Mesenchymal stem cell (in vitro differentiated cells and primary cell): ENCODE measurements around the gene ACVR1C.

Experiments
- DNase-seq: peaks from one replicate; pipeline ENCODE4 v3.0.0-alpha.2; 2013
- H2AFZ ChIP-seq: one replicate; pipeline ENCODE4 v1.6.1; 2013; ENCODE audit warnings: low read depth, mild to moderate bottlenecking, control low read depth, inconsistent platforms, low read length, moderate library complexity
- H2AK5ac ChIP-seq: 2 replicates; pipeline ENCODE4 v1.6.1; 2013; ENCODE audit warnings: low read length, moderate library complexity, mild to moderate bottlenecking, inconsistent platforms; ENCODE audit not compliant: severe bottlenecking
- H2BK120ac ChIP-seq: one replicate; pipeline ENCODE4 v1.6.1; 2013; ENCODE audit warnings: low read depth, mild to moderate bottlenecking, inconsistent platforms, low read length, moderate library complexity
- H2BK12ac ChIP-seq, 2 experiments: one replicate each; pipeline ENCODE4 v1.6.1; 2013; ENCODE audit warnings: inconsistent platforms in 2 of 2, low read length in 2 of 2, mild to moderate bottlenecking in 2 of 2, moderate library complexity in 2 of 2, control low read depth in 1 of 2
- H2BK15ac ChIP-seq: one replicate; pipeline ENCODE4 v1.6.1; 2013; ENCODE audit warnings: mild to moderate bottlenecking, low read depth, inconsistent platforms; ENCODE audit not compliant: poor library complexity, severe bottlenecking
- H2BK5ac ChIP-seq: 2 replicates; pipeline ENCODE4 v1.6.1; 2013; ENCODE audit warnings: low read depth, mild to moderate bottlenecking, low read length, control low read depth, inconsistent platforms; ENCODE audit not compliant: poor library complexity, severe bottlenecking
- H3K14ac ChIP-seq, 2 experiments: one replicate each; pipeline ENCODE4 v1.6.1; 2013; ENCODE audit warnings: inconsistent platforms in 2 of 2, low read length in 2 of 2, control low read depth in 1 of 2, mild to moderate bottlenecking in 1 of 2, moderate library complexity in 1 of 2
- H3K18ac ChIP-seq, 2 experiments: one replicate each; pipeline ENCODE4 v1.6.1; 2013; ENCODE audit warnings: inconsistent platforms in 2 of 2, low read length in 2 of 2, control low read depth in 1 of 2, low read depth in 1 of 2, mild to moderate bottlenecking in 1 of 2
- H3K23ac ChIP-seq, 2 experiments: one replicate each; pipeline ENCODE4 v1.6.1; 2013; ENCODE audit warnings: inconsistent platforms in 2 of 2, low read length in 2 of 2, mild to moderate bottlenecking in 2 of 2, moderate library complexity in 2 of 2, control low read depth in 1 of 2
- H3K27ac ChIP-seq: 2 replicates; pipeline ENCODE4 v1.5.1; 2013; ENCODE audit warnings: mild to moderate bottlenecking, moderate library complexity, low read length, control low read depth, inconsistent platforms; ENCODE audit not compliant: poor library complexity, severe bottlenecking
- H3K27me3 ChIP-seq, 2 experiments: 2 replicates each; pipeline versions ENCODE4 v1.6.1 to v1.7.0; 2013; ENCODE audit warnings: low read length in 2 of 2, mild to moderate bottlenecking in 2 of 2, moderate library complexity in 2 of 2, control low read depth in 1 of 2, inconsistent platforms in 1 of 2; ENCODE audit not compliant: control insufficient read depth in 1 of 2, insufficient read depth in 1 of 2
- H3K36me3 ChIP-seq, 2 experiments: 2 replicates each; pipeline versions ENCODE4 v1.6.1 to v1.7.0; 2013; ENCODE audit warnings: low read length in 2 of 2, control low read depth in 1 of 2, inconsistent platforms in 1 of 2, low read depth in 1 of 2, mild to moderate bottlenecking in 1 of 2; ENCODE audit not compliant: insufficient read depth in 2 of 2, control insufficient read depth in 1 of 2
- H3K4ac ChIP-seq, 2 experiments: one replicate each; pipeline ENCODE4 v1.6.1; 2013; ENCODE audit warnings: inconsistent platforms in 2 of 2, low read length in 2 of 2, mild to moderate bottlenecking in 2 of 2, moderate library complexity in 2 of 2, control low read depth in 1 of 2, low read depth in 1 of 2
- H3K4me1 ChIP-seq: 2 replicates; pipeline ENCODE4 v1.6.1; 2013; ENCODE audit warnings: low read depth, low read length, control low read depth; ENCODE audit not compliant: control insufficient read depth, insufficient read depth
- H3K4me2 ChIP-seq: 2 replicates; pipeline ENCODE4 v1.6.1; 2013; ENCODE audit warnings: low read length, mild to moderate bottlenecking, inconsistent platforms; ENCODE audit not compliant: poor library complexity, severe bottlenecking
- H3K4me3 ChIP-seq, 2 experiments: 2 replicates each; pipeline versions ENCODE4 v1.5.1 to v1.7.0; 2013; ENCODE audit warnings: low read length in 2 of 2, mild to moderate bottlenecking in 2 of 2, control low read depth in 1 of 2, low read depth in 1 of 2; ENCODE audit not compliant: insufficient read depth in 1 of 2
- H3K79me1 ChIP-seq: replicated peaks from 2 replicates; pipeline ENCODE4 v1.6.1; 2013; ENCODE audit warnings: mild to moderate bottlenecking, control low read depth, low read length, inconsistent platforms; ENCODE audit not compliant: poor library complexity, severe bottlenecking
- H3K9ac ChIP-seq: 2 replicates; pipeline ENCODE4 v1.7.0; 2013; ENCODE audit warnings: mild to moderate bottlenecking, low read length, moderate library complexity
- H3K9me3 ChIP-seq: 2 replicates; pipeline ENCODE4 v1.7.0; 2013; ENCODE audit warnings: mild to moderate bottlenecking, low read length; ENCODE audit not compliant: control insufficient read depth
- H4K8ac ChIP-seq: one replicate; pipeline ENCODE4 v1.6.1; 2013; ENCODE audit warnings: inconsistent platforms, mild to moderate bottlenecking, low read length, moderate library complexity
- H4K91ac ChIP-seq: one replicate; pipeline ENCODE4 v1.6.1; 2013; ENCODE audit warnings: mild to moderate bottlenecking, low read length, inconsistent platforms
- WGBS: methylation state at CpG from one replicate; pipeline ENCODE4 v1.1.7; 2013; ENCODE audit warnings: mixed read lengths; 5-methylcytosine and 5-hydroxymethylcytosine counted together

The ACVR1C gene

DNA sequence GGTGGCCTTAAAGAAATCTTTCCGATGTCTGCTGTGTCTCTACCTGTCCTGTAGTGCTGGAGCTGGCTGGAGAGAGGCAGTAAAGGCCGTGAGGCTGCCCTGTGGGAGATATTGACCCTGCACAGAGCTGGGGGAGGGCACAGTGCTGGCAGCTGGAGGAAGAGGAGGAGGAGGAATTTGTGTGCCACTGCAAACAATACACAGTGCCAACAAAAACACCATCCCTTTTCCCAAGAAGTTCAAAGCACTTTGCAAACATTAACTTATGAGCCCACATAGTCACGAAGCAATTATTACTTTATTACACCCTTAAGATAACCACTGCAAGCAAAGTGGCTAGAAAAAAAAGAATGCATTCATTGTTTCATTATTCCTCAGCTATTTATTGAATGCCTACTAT lies 139.8 kb downstream of the ACVR1C start:
- Histone ChIP-seq H2BK120ac (no peak overlapping the region), H3K27ac (peak overlapping the region; percentile 69), H3K36me3 (no peaks in the 10 kb centered on the region), H4K91ac (no peak overlapping the region), H2AK5ac (no peak overlapping the region), H3K18ac (peak overlapping the region in 1 of 2 experiments; percentile 50), H2BK15ac (no peak overlapping the region), H3K4me3 (peak overlapping the region in 1 of 2 experiments; percentile 34), H3K4me2 (peak overlapping the region; percentile 51), H3K4me1 (peaks cover 5% of the 10 kb centered on the region), H2AFZ (no peak overlapping the region), H4K8ac (no peak overlapping the region), H3K9me3 (no peaks in the 10 kb centered on the region), H3K4ac (no peak overlapping the region), H3K14ac (no peak overlapping the region), H3K79me1 (no peaks in the 10 kb centered on the region), H2BK12ac (no peak overlapping the region), H3K9ac (no peak overlapping the region), H3K23ac (no peak overlapping the region), H3K27me3 (no peaks in the 10 kb centered on the region), H2BK5ac (no peak overlapping the region)
- 88% methylated on average over 2 of the region's 3 CpGs for WGBS
- DNase-seq = no peak

DNA sequence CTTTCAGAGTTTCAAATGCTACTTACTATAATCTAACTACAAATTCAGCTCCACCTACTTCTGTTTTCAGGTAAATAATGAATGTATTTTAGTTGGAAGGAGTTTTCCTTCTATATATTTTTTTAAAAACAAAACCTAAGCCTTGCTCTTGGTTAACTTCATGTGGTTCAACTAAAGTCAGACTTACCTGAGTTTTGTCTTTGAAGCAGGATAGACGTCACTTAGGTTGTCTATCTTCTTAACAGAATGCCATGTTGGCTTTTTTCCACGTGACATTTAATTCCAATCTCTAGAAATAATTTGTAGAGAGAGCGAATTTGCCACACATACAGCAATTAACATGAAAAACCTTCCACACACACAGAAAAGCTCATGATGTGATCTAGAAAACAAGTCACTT lies 140.9 kb downstream of the ACVR1C start:
- H2BK15ac ChIP-seq = no peak overlapping the region
- H3K23ac ChIP-seq = no peak overlapping the region
- H2AFZ ChIP-seq = no peak overlapping the region
- H3K4me3 ChIP-seq = no peak overlapping the region
- H3K4me1 ChIP-seq = peaks cover 5% of the 10 kb centered on the region
- no peak overlapping the region for H2AK5ac ChIP-seq
- no peak overlapping the region for H3K4ac ChIP-seq
- no peak overlapping the region for H3K4me2 ChIP-seq
- no peaks in the 10 kb centered on the region for H3K79me1 ChIP-seq
- H3K18ac ChIP-seq = no peak overlapping the region
- H3K27ac ChIP-seq = no peak overlapping the region
- no peak overlapping the region for H2BK120ac ChIP-seq
- H3K9me3 ChIP-seq = no peaks in the 10 kb centered on the region
- H4K8ac ChIP-seq = no peak overlapping the region
- no peak overlapping the region for H3K9ac ChIP-seq
- H3K14ac ChIP-seq = no peak overlapping the region
- DNase-seq = no peak
- no peak overlapping the region for H4K91ac ChIP-seq
- 92% methylated on average over 3 of the region's 3 CpGs for WGBS
- no peaks in the 10 kb centered on the region for H3K27me3 ChIP-seq
- H2BK5ac ChIP-seq = no peak overlapping the region
- no peak overlapping the region for H2BK12ac ChIP-seq
- H3K36me3 ChIP-seq = no peaks in the 10 kb centered on the region

DNA sequence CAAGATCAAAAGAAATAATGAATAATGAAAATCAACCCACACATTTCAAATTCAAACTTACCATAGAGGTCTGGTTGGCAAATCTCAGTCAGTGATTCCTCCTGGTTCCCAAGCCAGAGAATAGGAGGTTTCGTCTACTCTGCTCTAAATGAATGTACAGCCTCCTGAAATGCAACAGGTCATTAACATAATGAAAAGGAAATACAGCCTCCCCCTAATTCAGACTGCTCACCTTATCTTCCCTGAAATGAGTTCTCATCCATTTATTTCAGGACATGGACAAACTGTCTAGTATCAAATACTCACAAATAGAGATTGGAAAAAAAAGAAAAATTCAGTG lies 141.4 kb downstream of the ACVR1C start:
- Histone ChIP-seq H3K27ac (no peak overlapping the region), H3K27me3 (no peaks in the 10 kb centered on the region), H2AK5ac (no peak overlapping the region), H3K9me3 (no peaks in the 10 kb centered on the region), H2BK120ac (no peak overlapping the region), H4K8ac (no peak overlapping the region), H2AFZ (no peak overlapping the region), H3K4me2 (no peak overlapping the region), H3K79me1 (no peaks in the 10 kb centered on the region), H3K18ac (no peak overlapping the region), H3K23ac (no peak overlapping the region), H4K91ac (no peak overlapping the region), H3K4me1 (peaks cover 5% of the 10 kb centered on the region), H3K14ac (no peak overlapping the region), H2BK15ac (no peak overlapping the region), H3K9ac (no peak overlapping the region), H3K4ac (no peak overlapping the region), H2BK12ac (no peak overlapping the region), H3K4me3 (no peak overlapping the region), H2BK5ac (no peak overlapping the region), H3K36me3 (no peaks in the 10 kb centered on the region)
- WGBS = 94% methylated on average over 1 of the region's 1 CpG
- DNase-seq = no peak

DNA sequence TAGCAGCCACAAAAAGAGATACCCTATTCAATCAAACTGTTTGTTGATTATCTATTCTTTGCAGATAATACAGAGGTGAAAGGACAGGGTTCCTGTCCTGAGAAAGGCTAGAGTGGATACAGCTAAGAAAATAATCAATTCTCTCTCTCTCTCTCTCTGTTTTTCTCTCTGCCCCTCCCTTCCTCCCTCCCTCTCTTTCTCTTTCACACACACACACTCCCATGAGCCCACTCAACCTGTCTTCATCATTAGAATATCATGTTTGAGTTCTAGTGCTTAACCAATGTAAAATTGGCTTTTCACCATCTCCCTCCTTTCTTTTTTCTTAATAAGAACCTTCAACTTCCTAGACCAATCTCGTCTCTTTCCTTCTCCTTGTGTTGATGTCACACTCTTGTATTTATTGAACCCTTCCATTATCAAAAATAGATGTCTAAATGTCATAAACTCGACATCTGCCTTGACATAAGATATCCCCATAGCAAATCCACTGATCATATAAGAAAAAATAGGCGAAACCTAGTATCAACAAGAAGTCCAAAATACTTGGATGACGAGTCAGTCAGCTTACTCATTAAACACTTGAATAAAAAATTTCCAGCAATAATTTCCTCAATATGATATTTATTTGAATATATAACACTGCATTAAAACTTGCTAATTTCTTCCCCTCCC lies 141.9 kb downstream of the ACVR1C start:
- H3K36me3 ChIP-seq = no peaks in the 10 kb centered on the region
- H3K4ac ChIP-seq = no peak overlapping the region
- no peak overlapping the region for H3K4me3 ChIP-seq
- no peak overlapping the region for H4K8ac ChIP-seq
- no peak overlapping the region for H2AK5ac ChIP-seq
- H2BK12ac ChIP-seq = no peak overlapping the region
- H2AFZ ChIP-seq = no peak overlapping the region
- H3K4me1 ChIP-seq = peaks cover 5% of the 10 kb centered on the region
- H3K9me3 ChIP-seq = no peaks in the 10 kb centered on the region
- 77% methylated on average over 4 of the region's 4 CpGs for WGBS
- H3K79me1 ChIP-seq = no peaks in the 10 kb centered on the region
- H4K91ac ChIP-seq = no peak overlapping the region
- DNase-seq = no peak
- no peak overlapping the region for H3K23ac ChIP-seq
- no peaks in the 10 kb centered on the region for H3K27me3 ChIP-seq
- H3K18ac ChIP-seq = no peak overlapping the region
- no peak overlapping the region for H3K4me2 ChIP-seq
- no peak overlapping the region for H2BK120ac ChIP-seq
- no peak overlapping the region for H3K27ac ChIP-seq
- H3K14ac ChIP-seq = no peak overlapping the region
- no peak overlapping the region for H2BK15ac ChIP-seq
- no peak overlapping the region for H2BK5ac ChIP-seq
- no peak overlapping the region for H3K9ac ChIP-seq
